Measurements from ENCODE around the gene CWC27.

CWC27 gene

GRCh38 chr5:64768358-64769312 lies at the start of gene CWC27, which contains the start of gene SREK1IP1:
TSS of gene CWC27 (plus strand) at chr5:64768930. CDS start at chr5:64769147, 217 bp downstream.
TSS of gene SREK1IP1 (minus strand) at chr5:64768691. CDS start at chr5:64768517, 174 bp downstream.
- DNase-seq (ENCODE audit: low read depth in 2 of 2): peak; percentile 43 to 66

- DNase-seq (ENCODE audit: low read depth in 2 of 2): no peak
These were observed 46.1 kb upstream of the CWC27 start for GRCh38 chr5:64722588-64722987.

DNA sequence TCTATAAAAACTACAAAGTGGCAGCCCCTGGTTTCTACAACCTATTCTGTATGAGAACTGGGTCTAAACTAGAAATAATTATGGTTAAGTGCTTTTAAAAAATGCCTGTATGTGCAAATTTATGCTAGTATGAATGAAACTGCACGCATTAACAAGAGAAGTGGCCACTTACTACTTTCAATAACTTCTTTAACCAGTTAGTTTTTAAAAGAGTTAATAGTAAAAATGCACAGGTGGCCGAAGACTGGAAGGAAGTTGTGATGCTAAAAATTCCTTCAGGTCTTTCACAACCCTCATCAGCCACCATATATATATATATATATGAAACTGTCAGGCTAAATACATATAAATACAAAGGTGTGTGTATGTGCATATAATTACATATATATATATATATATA lies 41.6 kb upstream of the CWC27 start:
- DNase-seq (ENCODE audit: low read depth in 2 of 2): no peak

DNA sequence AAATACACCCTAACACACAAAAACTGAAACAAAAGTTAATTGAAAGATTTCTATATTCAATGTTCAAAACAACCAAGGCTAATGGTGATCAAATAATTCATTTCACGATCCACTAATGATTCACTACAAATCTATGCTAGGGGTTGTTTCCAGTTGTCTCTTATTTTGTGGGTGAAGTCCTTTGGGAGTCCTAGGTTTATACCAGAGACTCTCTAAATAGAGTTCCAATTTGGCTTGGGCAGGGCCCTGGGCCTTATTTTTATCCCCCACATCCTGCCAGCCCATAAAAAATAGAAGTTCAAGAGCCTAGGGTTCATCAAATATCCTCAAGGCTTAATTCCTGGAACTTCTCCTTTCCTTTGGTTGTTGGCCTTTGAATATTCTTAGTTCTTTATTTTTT lies 26.3 kb upstream of the CWC27 start:
- no peak for DNase-seq (ENCODE audit: low read depth in 2 of 2)

- no peak for DNase-seq (ENCODE audit: low read depth in 2 of 2)
These were observed 25.9 kb upstream of the CWC27 start for GRCh38 chr5:64742821-64743220.

DNA sequence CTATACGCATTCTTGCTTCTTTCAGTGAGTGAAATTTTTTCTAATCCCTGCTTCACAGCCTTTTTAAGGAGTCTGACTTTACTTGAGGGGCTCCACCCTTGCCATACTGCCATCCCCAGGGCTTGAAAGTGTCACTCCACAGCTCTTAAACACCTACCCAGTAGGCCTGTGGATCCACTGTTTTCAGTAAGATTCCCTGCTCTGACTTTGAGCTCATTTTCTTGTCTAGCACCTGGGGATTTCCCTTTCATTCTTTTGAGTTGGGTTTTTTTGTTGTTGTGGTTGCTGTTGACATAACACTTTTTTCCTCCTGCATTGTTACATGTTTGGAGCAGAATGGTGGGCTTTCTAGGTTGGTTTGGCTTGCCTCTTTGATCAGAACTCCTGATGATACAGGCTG lies 23.8 kb upstream of the CWC27 start:
- no peak for DNase-seq (ENCODE audit: low read depth in 2 of 2)

DNA sequence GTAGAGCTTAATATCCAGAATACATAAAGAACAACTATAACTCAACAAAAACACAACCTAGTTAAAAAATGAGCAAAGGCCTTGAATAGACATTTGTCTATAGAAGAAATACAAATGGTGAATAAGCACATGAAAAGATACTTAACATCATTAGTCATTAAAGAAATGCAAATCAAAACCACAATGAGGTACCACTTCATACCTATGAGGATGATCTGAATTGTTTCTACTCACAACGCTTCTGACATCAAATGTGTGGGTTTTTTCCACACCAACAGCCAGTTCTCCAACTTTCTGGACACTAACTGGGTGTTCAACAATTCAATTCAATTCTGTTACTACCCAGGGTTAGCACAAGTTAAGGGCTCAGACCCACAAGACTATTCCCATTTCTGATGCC lies 22.3 kb upstream of the CWC27 start:
- no peak for DNase-seq (ENCODE audit: low read depth in 2 of 2)

GRCh38 chr5:64749385-64749784 lies 19.3 kb upstream of the CWC27 start:
- DNase-seq (ENCODE audit: low read depth in 2 of 2): no peak

DNA sequence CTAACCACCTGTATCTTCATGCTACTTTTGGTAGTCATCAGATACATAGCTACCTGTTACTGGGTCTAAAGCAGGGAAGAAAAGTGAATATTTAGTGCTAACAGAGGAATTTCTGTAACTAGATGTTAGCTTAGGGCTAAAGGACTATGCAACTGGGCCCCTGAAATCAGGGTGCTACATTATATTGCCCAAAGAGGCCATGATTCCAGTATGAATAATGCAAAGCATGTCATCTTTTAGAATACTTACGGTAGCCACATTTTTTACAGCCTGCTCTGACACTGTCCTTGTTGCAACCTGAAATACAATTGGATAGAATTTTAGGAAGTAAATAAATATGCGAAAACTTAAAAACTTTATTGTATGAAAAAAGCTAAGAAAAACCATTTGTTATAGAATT lies 14.7 kb upstream of the CWC27 start:
- no peak for DNase-seq (ENCODE audit: low read depth in 2 of 2)

DNA sequence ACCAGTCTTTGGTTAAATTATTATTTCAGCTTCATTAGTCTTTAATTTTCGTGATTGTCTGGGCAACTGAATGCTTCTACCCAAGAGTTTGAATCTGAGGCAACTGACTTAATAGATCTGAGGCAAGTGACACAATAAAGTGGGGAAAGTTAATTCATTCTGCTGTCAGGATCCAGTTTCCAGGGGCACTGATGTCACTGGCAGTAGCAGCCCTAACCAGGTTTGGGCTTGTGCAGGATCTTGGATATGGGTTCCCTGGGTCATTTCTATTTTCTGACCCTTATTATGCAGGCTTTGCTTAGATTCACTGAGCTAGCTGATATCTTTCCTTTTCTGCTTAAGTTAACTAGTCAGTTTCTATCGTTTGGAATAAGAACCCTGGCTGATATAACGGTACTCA lies 9.8 kb upstream of the CWC27 start:
- DNase-seq (ENCODE audit: low read depth in 2 of 2): no peak

DNA sequence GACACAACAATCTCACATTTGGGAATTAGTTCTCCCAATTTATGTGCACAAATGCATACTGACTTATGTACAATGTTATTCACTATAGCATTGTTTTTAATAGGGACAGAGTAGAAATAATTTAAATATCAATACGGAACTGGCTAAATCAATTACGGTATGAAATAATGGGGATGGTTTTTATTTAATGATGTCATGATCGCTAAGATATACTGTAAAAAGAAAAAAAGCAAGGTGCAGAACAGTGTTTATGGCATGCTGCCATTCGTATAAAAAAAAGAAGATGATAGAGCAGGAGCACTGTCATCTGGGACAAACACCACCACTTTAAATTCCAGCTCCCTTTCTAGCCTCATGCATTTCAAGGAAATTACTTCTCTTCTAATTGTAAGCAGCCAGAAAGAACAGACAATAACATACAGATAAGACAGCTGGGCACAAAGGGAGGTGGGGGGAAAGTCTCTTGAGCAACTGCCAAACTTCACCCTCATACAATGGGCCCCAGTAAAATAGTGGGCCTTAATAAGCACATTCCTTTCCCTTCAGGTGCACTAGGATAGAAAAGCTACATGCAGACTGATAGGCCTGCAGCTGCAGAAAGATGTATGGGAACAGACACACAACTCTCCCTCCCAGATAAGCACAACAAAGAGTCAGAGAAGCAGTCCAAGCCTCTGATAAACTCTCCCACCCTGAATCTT lies 8.6 kb upstream of the CWC27 start:
- DNase-seq (ENCODE audit: low read depth in 2 of 2): no peak

DNA sequence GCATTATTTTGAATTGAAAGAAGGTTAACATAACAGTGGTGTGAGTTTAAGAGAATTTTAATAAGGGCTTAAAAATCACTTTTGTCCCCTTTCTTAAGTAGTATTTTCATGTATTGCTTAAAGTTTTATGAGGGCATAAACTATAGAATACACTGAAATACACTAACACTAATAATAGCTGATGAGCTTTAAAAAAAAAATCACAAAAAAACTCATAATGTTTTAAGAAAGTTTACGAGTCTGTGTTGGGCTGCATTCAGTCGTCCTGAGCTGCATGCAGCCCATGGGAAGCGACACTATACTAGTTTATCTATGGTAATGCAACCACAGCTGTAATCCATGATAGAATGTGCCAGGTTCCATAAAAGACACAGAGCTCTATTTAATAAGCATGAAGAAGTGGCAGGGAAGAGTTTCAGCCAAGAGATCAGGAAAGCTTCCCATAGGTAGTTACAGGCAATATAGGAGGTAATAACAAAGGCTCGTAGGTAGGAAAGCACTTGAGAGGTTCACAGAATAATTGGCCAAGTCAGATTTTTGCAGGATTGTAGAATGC lies 4.7 kb upstream of the CWC27 start:
- DNase-seq (ENCODE audit: low read depth in 2 of 2): no peak

GRCh38 chr5:64765804-64766504 lies 2.8 kb upstream of the CWC27 start:
- no peak for DNase-seq (ENCODE audit: low read depth in 2 of 2)

- DNase-seq (ENCODE audit: low read depth in 2 of 2): no peak
These were observed 1.8 kb upstream of the CWC27 start for GRCh38 chr5:64766941-64767340.

DNA sequence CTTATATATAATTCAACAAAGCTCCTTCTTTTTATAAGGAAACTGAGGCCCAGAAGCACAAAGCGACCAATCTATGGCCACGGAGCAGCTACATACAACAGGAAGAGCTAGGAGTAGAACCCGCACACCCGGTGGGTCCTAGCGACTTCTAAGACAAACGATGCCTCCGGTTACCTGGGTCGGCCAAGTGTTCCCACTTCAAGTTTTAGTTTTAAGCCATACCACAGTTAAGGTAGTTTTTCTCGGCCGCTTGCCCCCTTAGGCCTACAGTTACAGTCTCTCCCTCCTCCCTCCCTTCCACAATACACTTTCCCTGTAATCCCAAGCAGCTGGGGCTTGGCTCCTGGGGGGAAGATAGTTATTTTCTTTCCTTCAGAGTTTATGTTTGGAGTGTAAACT lies 772 bp upstream of the CWC27 start:
- DNase-seq (ENCODE audit: low read depth in 2 of 2): peak in 1 of 2 donors; percentile 0

DNA sequence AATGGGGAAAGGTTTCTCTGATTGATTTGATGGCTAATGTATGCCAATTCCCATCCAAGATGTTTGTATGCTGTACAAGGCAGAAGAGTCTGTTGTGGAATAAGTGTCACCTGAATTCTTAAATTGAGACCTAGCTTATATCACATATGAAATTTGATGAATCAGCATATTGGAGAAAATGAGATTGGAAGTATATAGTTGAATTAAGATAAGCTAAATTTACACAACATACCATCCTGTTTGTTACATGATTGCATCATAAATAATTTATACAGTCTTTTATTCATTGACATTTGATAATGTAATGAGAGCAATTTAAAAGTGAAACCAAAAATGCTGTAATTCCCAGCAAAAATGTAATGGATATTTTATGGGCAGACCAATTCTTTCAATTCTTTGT lies 1.1 kb downstream of the CWC27 start:
- DNase-seq (ENCODE audit: low read depth in 2 of 2): no peak

GRCh38 chr5:64771736-64772135 lies 3.0 kb downstream of the CWC27 start:
- DNase-seq (ENCODE audit: low read depth in 2 of 2): no peak

DNA sequence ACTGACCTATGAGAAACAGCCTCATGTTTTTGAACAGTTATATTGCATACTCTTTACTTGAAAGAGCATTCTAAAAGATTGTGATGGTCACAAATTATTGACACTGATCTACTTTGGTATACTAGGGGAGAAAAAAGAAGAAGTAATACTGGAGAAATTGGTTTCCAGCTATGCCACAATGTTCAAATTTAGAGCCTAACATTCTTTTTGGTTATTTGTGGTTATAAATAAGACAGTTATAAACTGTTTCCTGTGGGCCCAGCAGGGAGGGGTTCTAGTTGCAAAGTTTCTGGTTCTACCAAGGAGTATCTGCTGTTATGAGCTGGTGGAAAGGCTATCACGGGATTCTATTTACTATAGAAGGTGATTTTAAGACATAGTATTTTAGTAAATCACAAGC lies 4.8 kb downstream of the CWC27 start:
- DNase-seq (ENCODE audit: low read depth in 2 of 2): no peak

GRCh38 chr5:64775291-64775690 lies 6.6 kb downstream of the CWC27 start:
- no peak for DNase-seq (ENCODE audit: low read depth in 2 of 2)

DNA sequence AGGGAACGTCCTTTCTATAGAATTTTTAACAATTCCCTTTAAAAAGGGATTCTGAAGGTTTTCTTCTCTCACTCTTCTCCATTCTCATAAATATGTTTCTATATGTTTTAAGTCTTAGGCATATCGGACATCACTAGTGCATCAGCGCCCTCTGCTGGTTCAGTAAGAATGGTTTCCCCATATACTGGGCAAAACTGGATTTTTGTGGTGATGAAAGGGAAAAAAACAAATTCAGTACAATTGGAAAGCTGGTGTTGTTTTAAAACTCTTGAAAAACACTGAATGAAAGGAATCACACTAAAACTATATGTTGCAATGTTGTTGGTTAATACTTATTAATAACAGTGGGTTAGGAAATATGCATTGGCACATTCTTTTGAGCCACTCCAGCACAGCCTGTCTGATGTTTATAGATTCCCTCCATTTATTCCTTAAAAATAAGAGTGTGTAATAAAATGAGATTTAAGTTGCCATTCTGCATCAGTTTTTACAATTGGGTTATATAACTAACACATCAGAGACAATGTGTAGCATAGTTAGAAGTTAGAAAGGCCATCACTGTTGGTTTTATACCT lies 15.8 kb downstream of the CWC27 start:
- DNase-seq (ENCODE audit: low read depth in 2 of 2): peak; percentile 27 to 57

DNA sequence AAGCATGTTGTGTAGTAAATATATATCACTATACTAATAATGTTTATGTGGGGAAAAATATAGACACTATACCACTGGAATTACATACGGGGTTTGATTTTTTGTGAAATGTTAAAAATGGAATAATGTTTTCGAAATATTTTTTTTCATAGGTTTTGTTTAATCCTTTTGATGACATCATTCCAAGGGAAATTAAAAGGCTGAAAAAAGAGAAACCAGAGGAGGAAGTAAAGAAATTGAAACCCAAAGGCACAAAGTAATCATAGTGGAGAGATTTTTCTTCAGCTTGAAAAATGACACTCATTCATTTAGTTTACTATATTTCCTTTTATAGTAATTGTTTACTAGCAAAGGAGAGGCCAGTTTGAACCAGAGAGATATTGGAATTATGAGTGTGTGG lies 17.6 kb downstream of the CWC27 start:
- DNase-seq (ENCODE audit: low read depth in 2 of 2): no peak

GRCh38 chr5:64788156-64788555 lies 19.4 kb downstream of the CWC27 start:
- no peak for DNase-seq (ENCODE audit: low read depth in 2 of 2)

Data from stimulated activated CD8-positive, alpha-beta memory T cell treated with anti-CD3 and anti-CD28 coated beads, Interleukin-2, amount 100 ng/mL, for 1 hour (primary cell).